Measurements from ENCODE around the gene VCX3A.
"Not testable (repeated sequence)": the region's sequence is repeated elsewhere in the genome, so short reads cannot be mapped to it uniquely, and the experiment has no call there.

Gene VCX3A

GRCh38 chrX:6535018-6535417, at the start of gene VCX3A:
TSS of gene VCX3A (minus strand) at chrX:6535118. CDS start at chrX:6534497, 621 bp downstream.
- DNase-seq (ENCODE audit: low read depth) = not testable (repeated sequence)

- peak; percentile 0 for DNase-seq (ENCODE audit: low read depth)
Measured at GRCh38 chrX:6574762-6575161, 39.8 kb upstream of the VCX3A start.

GRCh38 chrX:6568031-6568430, 33.1 kb upstream of the VCX3A start:
- no peak for DNase-seq (ENCODE audit: low read depth)

GRCh38 chrX:6558979-6559378, 24.1 kb upstream of the VCX3A start:
- DNase-seq (ENCODE audit: low read depth) = no peak

- no peak for DNase-seq (ENCODE audit: low read depth)
Measured at GRCh38 chrX:6557690-6558089, 22.8 kb upstream of the VCX3A start.

- DNase-seq (ENCODE audit: low read depth) = no peak
Measured at GRCh38 chrX:6550999-6551398, 16.1 kb upstream of the VCX3A start.

GRCh38 chrX:6545712-6546111, 10.8 kb upstream of the VCX3A start:
- no peak for DNase-seq (ENCODE audit: low read depth)

GRCh38 chrX:6526564-6527136, 8.3 kb downstream of the VCX3A start:
- no peak for DNase-seq (ENCODE audit: low read depth)

- DNase-seq (ENCODE audit: low read depth) = no peak
Measured at GRCh38 chrX:6517376-6517775, 17.5 kb downstream of the VCX3A start.

GRCh38 chrX:6506444-6506843, 28.5 kb downstream of the VCX3A start:
- DNase-seq (ENCODE audit: low read depth) = no peak

- DNase-seq (ENCODE audit: low read depth) = no peak
Measured at GRCh38 chrX:6505960-6506359, 29.0 kb downstream of the VCX3A start.

GRCh38 chrX:6500719-6501118, 34.2 kb downstream of the VCX3A start:
- no peak for DNase-seq (ENCODE audit: low read depth)

- DNase-seq (ENCODE audit: low read depth) = no peak
Measured at GRCh38 chrX:6498324-6498723, 36.6 kb downstream of the VCX3A start.

Measured in iris pigment epithelial cell (primary cell).